Islet of Langerhans (tissue), 1 donor: ENCODE measurements around the gene DOCK10.

Experiments
- FAIRE-seq: peaks from one replicate; lab custom pipeline; 2011; peaks lifted over from hg19 to GRCh38; lab: Jason Lieb, UNC

Gene DOCK10

GRCh38 chr2:225041207-225041850 is 939 bp downstream of the DOCK10 start:
- no peak for FAIRE-seq

- FAIRE-seq, result no peak
Observed at GRCh38 chr2:225040856-225041206, 1.4 kb downstream of the DOCK10 start.

- FAIRE-seq, result no peak
Observed at GRCh38 chr2:225040142-225040541, 2.1 kb downstream of the DOCK10 start.

GRCh38 chr2:225038231-225038523 is 4.1 kb downstream of the DOCK10 start:
- no peak for FAIRE-seq

GRCh38 chr2:225037415-225038230 is 4.6 kb downstream of the DOCK10 start:
- FAIRE-seq, result no peak

GRCh38 chr2:225036431-225036830 is 5.8 kb downstream of the DOCK10 start:
- no peak for FAIRE-seq

- FAIRE-seq, result peak; percentile 99
Observed at GRCh38 chr2:225033440-225034318, 8.6 kb downstream of the DOCK10 start.

GRCh38 chr2:225032246-225032645 is 10.0 kb downstream of the DOCK10 start:
- no peak for FAIRE-seq

GRCh38 chr2:225031599-225031998 is 10.7 kb downstream of the DOCK10 start:
- no peak for FAIRE-seq

- FAIRE-seq, result no peak
Observed at GRCh38 chr2:225030893-225031292, 11.4 kb downstream of the DOCK10 start.

GRCh38 chr2:225030203-225030602 is 12.1 kb downstream of the DOCK10 start:
- no peak for FAIRE-seq

GRCh38 chr2:225028572-225028971 is 13.7 kb downstream of the DOCK10 start:
- no peak for FAIRE-seq

- FAIRE-seq, result no peak
Observed at GRCh38 chr2:225027061-225027762, 15.1 kb downstream of the DOCK10 start.

GRCh38 chr2:225025917-225026571 is 16.2 kb downstream of the DOCK10 start:
- no peak for FAIRE-seq

- no peak for FAIRE-seq
Observed at GRCh38 chr2:225022188-225022587, 20.1 kb downstream of the DOCK10 start.

GRCh38 chr2:225020168-225020849 is 22.0 kb downstream of the DOCK10 start:
- peak; percentile 73 for FAIRE-seq

GRCh38 chr2:225019105-225019504 is 23.2 kb downstream of the DOCK10 start:
- FAIRE-seq, result no peak

GRCh38 chr2:225017713-225018112 is 24.6 kb downstream of the DOCK10 start:
- FAIRE-seq, result peak; percentile 100

- FAIRE-seq, result peak; percentile 79
Observed at GRCh38 chr2:225017098-225017685, 25.1 kb downstream of the DOCK10 start.

- FAIRE-seq, result no peak
Observed at GRCh38 chr2:225013425-225014365, 28.6 kb downstream of the DOCK10 start.
